Panc1 (cell line): ENCODE data around the gene PPP1CA. TPM values are rescaled to one million over a fixed set of nuclear protein-coding genes. Genes with fewer than 3 reads are reported as not detected.
"Not testable (repeated sequence)": the region's sequence is repeated elsewhere in the genome, so short reads cannot be mapped to it uniquely, and the experiment has no call there.

Experiments
- ATAC-seq: fragments of 200-7000 bp; cut with Tn5 transposase; 2 replicates; pipeline ENCODE4 v1.9.1; 2020; ENCODE audit warnings: mild to moderate bottlenecking, moderate library complexity
- BruUV-seq: library from RNA; stranded (reverse); fragments of 400-500 nt; replicated peaks from 2 replicates; lab custom pipeline; 2021; lab: Mats Ljungman, UMichigan
- CTCF ChIA-PET: fragments of 300-600 bp; sonication (Branson Sonifier 250); formaldehyde crosslinking; loops from one replicate; lab custom pipeline; 2022; ENCODE audit warnings: antibody characterized with exemption; lab: Charles Lee
- POLR2A ChIA-PET: fragments of 300-600 bp; sonication (Branson Sonifier 250); formaldehyde crosslinking; loops from one replicate; lab custom pipeline; 2022; ENCODE audit warnings: antibody characterized with exemption; lab: Charles Lee
- DNase-seq: peaks from one replicate; pipeline ENCODE4 v3.0.0-alpha.2; 2010; ENCODE audit warnings: low read depth, low spot score
- H3K27ac ChIP-seq: 2 replicates; pipeline ENCODE4 v1.5.1; 2011; ENCODE audit warnings: mild to moderate bottlenecking, low read length, inconsistent platforms
- H3K27me3 ChIP-seq: fragments of 200-500 bp; sonication (Bioruptor generic); 2 replicates; pipeline ENCODE4 v1.6.0; 2014; ENCODE audit warnings: low read length, inconsistent platforms; ENCODE audit not compliant: control insufficient read depth, insufficient read depth
- H3K36me3 ChIP-seq: fragments of 200-500 bp; sonication (Bioruptor generic); 2 replicates; pipeline ENCODE4 v1.5.1; 2014; ENCODE audit warnings: inconsistent platforms, mild to moderate bottlenecking, low read length, moderate library complexity; ENCODE audit not compliant: control insufficient read depth, insufficient read depth
- H3K4me1 ChIP-seq: 2 replicates; pipeline ENCODE4 v1.5.1; 2011; ENCODE audit warnings: inconsistent platforms, mild to moderate bottlenecking, low read length, moderate library complexity; ENCODE audit not compliant: control insufficient read depth, insufficient read depth
- H3K4me3 ChIP-seq, 2 experiments: 2 replicates each; pipeline ENCODE4 v1.5.1; 2011 to 2012; ENCODE audit warnings: low read depth in 2 of 2, low read length in 2 of 2, mild to moderate bottlenecking in 2 of 2, inconsistent platforms in 1 of 2, moderate library complexity in 1 of 2
- H3K9me3 ChIP-seq: fragments of 200-500 bp; sonication (Bioruptor generic); 2 replicates; pipeline ENCODE4 v1.5.1; 2014; ENCODE audit warnings: low read depth, mild to moderate bottlenecking, inconsistent platforms, low read length, moderate library complexity; ENCODE audit not compliant: control insufficient read depth, insufficient read depth
- POLR2AphosphoS5 ChIP-seq: IDR thresholded peaks from 2 replicates; pipeline ENCODE4 v1.6.1; 2012; ENCODE audit warnings: mild to moderate bottlenecking, low read depth, low read length, moderate library complexity
- SIN3A ChIP-seq: IDR thresholded peaks from 2 replicates; pipeline ENCODE4 v1.6.1; 2012; ENCODE audit warnings: low read depth, mild to moderate bottlenecking, low read length, moderate library complexity, borderline replicate concordance; ENCODE audit not compliant: insufficient read depth
- TCF7L2 ChIP-seq: IDR thresholded peaks from 2 replicates; pipeline ENCODE4 v1.6.1; 2011; ENCODE audit warnings: mild to moderate bottlenecking, low read depth, low read length, inconsistent platforms
- in situ Hi-C: cut with HindIII; loops from 2 replicates; pipeline ENCODE4 v1.10.0; 2016; ENCODE audit warnings: low sequenced_read_pairs, low pct_unique_long_range_greater_than_20kb
- intact Hi-C: fragments of 100-400 bp; cut with micrococcal nuclease; formaldehyde crosslinking; loops from one replicate; pipeline ENCODE4 v1.10.0; 2022; ENCODE audit not compliant: unreplicated experiment
- total RNA-seq: library from RNA; stranded (reverse); gene quantifications from one replicate; pipeline ENCODE4 v1.2.1, GENCODE V29; 2021; ENCODE audit not compliant: unreplicated experiment
- TF ChIP-seq, protein P1 (sequence below): fragments of 450-650 bp; IDR thresholded peaks from 2 replicates; pipeline ENCODE4 v1.5.1; 2017; ENCODE audit warnings: mild to moderate bottlenecking
- TF ChIP-seq, protein P2 (sequence below), 2 experiments: IDR thresholded peaks; 2 replicates each; pipeline ENCODE4 v1.6.1; 2011 to 2012; ENCODE audit warnings: low read depth in 2 of 2, control low read depth in 1 of 2, low read length in 1 of 2, mild to moderate bottlenecking in 1 of 2, moderate library complexity in 1 of 2; ENCODE audit not compliant: insufficient read depth in 1 of 2

PPP1CA gene
- total RNA-seq, 1 experiment from 2014 or later, result 361 TPM

DNA sequence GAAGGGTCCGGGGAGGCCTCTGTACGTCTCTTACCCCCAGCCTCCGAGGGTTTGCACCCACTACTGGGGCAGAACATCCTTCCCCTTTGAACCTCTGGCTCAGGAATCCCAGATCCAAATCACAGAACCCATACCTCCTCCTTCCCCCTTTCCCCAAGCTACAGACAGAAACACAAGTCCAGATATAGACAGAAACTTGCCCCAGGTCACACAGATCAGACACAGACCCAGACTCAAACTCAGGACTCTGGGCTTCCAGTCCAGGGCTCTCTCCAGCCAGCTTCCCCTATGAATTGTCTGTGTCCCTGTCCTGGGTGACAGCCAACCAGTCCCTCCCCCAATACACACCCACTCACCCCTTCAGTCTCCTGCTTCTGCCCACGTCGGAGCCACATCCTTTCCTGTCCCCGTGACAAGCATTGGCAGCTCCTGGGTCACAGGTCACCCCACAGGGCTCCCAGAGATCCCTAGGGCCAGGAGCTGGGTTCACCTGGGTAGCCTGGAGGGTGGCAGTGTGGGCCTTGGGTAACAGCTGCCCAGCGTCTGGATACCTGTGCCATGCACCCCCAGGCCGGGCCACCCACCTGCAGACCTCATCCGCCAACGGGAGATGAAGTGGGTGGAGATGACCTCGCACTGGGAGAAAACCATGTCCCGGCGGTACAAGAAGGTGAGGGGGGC, 3.0 kb upstream of the PPP1CA start:
- CTCF ChIA-PET, result no interaction called here
- no TSS peak for BruUV-seq
- ATAC-seq (no peak), DNase-seq (no peak)
- Histone ChIP-seq H3K27ac (no peak overlapping the region), H3K9me3 (no peaks in the 10 kb centered on the region), H3K36me3 (no peaks in the 10 kb centered on the region; the same call in 1 of the 2 replicates), H3K27me3 (no peaks in the 10 kb centered on the region), H3K4me1 (peaks cover 16% of the 10 kb centered on the region), H3K4me3 (no peak overlapping the region)
- POLR2A ChIA-PET, result no interaction called here
- TF ChIP-seq POLR2AphosphoS5, result no peak
- TF ChIP-seq SIN3A, result no peak
- no peak for TF ChIP-seq TCF7L2
- TF ChIP-seq, protein P1, sequence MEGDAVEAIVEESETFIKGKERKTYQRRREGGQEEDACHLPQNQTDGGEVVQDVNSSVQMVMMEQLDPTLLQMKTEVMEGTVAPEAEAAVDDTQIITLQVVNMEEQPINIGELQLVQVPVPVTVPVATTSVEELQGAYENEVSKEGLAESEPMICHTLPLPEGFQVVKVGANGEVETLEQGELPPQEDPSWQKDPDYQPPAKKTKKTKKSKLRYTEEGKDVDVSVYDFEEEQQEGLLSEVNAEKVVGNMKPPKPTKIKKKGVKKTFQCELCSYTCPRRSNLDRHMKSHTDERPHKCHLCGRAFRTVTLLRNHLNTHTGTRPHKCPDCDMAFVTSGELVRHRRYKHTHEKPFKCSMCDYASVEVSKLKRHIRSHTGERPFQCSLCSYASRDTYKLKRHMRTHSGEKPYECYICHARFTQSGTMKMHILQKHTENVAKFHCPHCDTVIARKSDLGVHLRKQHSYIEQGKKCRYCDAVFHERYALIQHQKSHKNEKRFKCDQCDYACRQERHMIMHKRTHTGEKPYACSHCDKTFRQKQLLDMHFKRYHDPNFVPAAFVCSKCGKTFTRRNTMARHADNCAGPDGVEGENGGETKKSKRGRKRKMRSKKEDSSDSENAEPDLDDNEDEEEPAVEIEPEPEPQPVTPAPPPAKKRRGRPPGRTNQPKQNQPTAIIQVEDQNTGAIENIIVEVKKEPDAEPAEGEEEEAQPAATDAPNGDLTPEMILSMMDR, result no peak
- TF ChIP-seq, protein P2, sequence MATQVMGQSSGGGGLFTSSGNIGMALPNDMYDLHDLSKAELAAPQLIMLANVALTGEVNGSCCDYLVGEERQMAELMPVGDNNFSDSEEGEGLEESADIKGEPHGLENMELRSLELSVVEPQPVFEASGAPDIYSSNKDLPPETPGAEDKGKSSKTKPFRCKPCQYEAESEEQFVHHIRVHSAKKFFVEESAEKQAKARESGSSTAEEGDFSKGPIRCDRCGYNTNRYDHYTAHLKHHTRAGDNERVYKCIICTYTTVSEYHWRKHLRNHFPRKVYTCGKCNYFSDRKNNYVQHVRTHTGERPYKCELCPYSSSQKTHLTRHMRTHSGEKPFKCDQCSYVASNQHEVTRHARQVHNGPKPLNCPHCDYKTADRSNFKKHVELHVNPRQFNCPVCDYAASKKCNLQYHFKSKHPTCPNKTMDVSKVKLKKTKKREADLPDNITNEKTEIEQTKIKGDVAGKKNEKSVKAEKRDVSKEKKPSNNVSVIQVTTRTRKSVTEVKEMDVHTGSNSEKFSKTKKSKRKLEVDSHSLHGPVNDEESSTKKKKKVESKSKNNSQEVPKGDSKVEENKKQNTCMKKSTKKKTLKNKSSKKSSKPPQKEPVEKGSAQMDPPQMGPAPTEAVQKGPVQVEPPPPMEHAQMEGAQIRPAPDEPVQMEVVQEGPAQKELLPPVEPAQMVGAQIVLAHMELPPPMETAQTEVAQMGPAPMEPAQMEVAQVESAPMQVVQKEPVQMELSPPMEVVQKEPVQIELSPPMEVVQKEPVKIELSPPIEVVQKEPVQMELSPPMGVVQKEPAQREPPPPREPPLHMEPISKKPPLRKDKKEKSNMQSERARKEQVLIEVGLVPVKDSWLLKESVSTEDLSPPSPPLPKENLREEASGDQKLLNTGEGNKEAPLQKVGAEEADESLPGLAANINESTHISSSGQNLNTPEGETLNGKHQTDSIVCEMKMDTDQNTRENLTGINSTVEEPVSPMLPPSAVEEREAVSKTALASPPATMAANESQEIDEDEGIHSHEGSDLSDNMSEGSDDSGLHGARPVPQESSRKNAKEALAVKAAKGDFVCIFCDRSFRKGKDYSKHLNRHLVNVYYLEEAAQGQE (IDR thresholded peaks at IDR 0.05; ENCODE audit: insufficient read depth in 1 of 2, low read depth in 2 of 2, low read length in 1 of 2), result no peak
- in situ Hi-C loops (no loop called here), intact Hi-C loops (no loop called here)

DNA sequence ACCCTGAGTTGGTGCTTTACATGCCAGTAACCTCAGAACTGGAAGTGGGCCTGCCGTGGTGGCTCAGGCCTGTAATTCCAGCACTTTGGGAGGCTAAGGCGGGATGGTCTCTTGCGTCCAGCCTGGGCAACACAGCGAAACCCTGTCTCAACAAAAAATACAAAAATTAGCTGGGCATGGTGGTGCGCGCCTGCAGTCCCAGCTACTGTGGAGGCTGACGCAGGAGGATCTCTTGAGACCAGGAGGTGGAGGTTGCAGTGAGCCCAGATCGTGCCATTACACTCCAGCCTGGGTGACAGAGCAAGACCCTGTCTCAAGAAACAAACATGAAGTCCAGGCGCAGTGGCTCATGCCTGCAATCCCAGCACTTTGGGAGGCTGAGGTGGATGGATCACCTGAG, 1.4 kb upstream of the PPP1CA start:
- H3K27me3 ChIP-seq, ATAC-seq, in situ Hi-C loops, intact Hi-C loops, DNase-seq, CTCF ChIA-PET, BruUV-seq, H3K36me3 ChIP-seq, H3K9me3 ChIP-seq, POLR2A ChIA-PET, H3K4me3 ChIP-seq, H3K27ac ChIP-seq: not testable (repeated sequence)
- H3K4me1 ChIP-seq, result peaks cover 28% of the 10 kb centered on the region

DNA sequence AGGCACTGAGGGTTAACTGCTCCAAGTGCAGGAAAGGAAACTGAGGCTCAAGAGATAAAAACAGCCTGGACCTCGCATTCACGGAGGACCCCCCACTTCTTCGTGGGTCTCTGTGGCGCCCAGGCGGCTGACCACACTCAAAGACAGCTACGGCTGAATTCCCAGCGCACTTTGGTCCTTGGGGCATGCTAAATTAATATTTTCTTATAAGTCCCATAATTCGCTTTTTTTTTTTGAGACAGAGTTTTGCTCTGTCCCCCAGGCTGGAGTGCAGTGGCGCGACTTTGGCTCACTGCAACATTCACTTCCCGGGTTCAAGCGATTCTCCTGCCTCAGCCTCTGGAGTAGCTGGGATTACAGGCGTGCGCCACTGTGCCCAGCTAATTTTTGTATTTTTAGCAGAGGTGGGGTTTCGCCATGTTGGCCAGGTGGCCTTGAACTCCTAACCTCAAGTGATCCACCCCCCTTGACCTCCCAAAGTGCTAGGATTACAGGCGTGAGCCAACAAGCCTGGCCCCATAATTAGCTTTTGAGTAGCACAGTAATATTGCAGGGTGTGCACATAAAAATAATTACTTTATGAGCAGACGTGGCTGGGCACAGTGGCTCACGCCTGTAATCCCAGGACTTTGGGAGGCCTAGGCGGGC, 658 bp upstream of the PPP1CA start:
- Histone ChIP-seq H3K4me1 (peaks cover 32% of the 10 kb centered on the region), H3K27ac (peak overlapping the region; percentile 98), H3K4me3 (peak overlapping the region; percentile 27 to 46)
- CTCF ChIA-PET, result interaction anchor here (0.7 to 1.6 kb wide), 5 partner anchors 9 to 103 kb away, joined by 3 to 9 read pairs (median 8); partner anchors contain the start of gene PITPNM1
- in situ Hi-C loops, ATAC-seq, H3K9me3 ChIP-seq, H3K27me3 ChIP-seq, BruUV-seq, intact Hi-C loops, H3K36me3 ChIP-seq, DNase-seq: not testable (repeated sequence)
- POLR2A ChIA-PET, result interaction anchor here (0.6 to 1.7 kb wide), 5 partner anchors 10 to 72 kb away, joined by 3 to 7 read pairs (median 6); no protein-coding TSS in a partner anchor
